Thyroid gland (tissue), 4 donors: ENCODE data around the gene KLHDC4.

Experiments
- POLR2A ChIP-seq, 2 donors: fragments of 450-650 bp; IDR thresholded peaks; one replicate each; pipeline ENCODE4 v1.6.1; 2017; ENCODE audit warnings: antibody characterized with exemption in 2 of 2, mild to moderate bottlenecking in 2 of 2, moderate library complexity in 1 of 2
- TF ChIP-seq, protein P1 (sequence below), 6 experiments: fragments of 200-600 bp in 3 of 6; fragments of 450-650 bp in 3 of 6; sonication (generic) in 3 of 6; IDR thresholded peaks; one replicate each; pipeline ENCODE4 v1.5.1; 2016 to 2019; ENCODE audit warnings: antibody characterized with exemption in 6 of 6, mild to moderate bottlenecking in 2 of 6, inconsistent platforms in 1 of 6, moderate library complexity in 1 of 6

DNA sequence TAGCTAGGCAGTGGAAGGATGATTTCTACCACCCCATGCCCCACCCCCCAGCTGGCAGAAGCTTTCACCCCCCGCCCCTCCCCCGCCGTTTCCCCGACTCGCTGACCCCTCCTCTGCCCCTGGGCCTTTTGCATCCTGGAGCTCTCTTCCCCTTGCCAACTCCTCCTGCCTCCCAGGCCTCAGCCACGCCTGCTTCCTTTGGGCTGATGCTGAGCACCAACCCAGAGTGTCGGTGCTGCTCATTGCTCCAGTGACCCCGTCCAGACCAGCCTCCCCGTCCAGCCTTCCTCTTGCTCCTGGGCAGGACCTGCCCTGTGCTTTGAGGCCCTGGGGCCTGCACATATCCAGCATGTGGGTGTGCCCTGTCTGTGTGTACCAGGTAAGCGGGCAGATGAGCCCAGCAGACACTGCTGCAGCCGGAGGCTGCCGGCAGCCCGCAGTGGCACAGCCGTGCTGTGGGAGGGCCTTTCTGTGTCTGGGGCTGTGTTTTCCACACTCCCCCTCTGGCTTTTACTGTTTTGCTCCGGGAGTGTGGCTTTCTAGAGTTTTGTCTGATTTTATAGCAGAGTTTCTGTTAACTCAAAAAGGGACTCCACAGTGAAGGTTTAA lies 90.6 kb downstream of the KLHDC4 start:
- TF ChIP-seq, protein P1, sequence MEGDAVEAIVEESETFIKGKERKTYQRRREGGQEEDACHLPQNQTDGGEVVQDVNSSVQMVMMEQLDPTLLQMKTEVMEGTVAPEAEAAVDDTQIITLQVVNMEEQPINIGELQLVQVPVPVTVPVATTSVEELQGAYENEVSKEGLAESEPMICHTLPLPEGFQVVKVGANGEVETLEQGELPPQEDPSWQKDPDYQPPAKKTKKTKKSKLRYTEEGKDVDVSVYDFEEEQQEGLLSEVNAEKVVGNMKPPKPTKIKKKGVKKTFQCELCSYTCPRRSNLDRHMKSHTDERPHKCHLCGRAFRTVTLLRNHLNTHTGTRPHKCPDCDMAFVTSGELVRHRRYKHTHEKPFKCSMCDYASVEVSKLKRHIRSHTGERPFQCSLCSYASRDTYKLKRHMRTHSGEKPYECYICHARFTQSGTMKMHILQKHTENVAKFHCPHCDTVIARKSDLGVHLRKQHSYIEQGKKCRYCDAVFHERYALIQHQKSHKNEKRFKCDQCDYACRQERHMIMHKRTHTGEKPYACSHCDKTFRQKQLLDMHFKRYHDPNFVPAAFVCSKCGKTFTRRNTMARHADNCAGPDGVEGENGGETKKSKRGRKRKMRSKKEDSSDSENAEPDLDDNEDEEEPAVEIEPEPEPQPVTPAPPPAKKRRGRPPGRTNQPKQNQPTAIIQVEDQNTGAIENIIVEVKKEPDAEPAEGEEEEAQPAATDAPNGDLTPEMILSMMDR (IDR thresholded peaks at IDR 0.05): no peak
- TF ChIP-seq POLR2A (IDR thresholded peaks at IDR 0.05): no peak
